ENCODE data around the gene TNFSF11.

DNA sequence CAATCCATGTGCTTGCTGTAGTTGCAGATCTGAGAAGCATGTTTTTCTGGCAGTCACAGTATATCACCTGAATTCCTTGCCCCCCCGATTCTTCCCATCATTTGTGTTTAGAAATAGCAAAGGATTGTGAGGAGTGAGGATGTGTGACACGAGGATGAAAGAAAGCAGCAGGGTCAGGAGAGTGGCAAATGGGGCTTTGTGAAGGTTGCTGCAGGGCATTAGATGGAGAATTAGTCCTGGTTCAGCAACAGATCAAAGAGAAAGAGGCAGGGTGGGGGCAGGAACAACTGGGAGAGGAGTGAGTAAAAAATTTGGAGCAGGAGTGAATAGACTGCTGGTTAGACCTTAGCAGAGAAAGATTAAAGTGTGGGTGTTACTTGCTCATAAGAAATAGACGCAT lies 47.7 kb upstream of the TNFSF11 start:
- TF ChIP-seq EZH2 (IDR thresholded peaks at IDR 0.05; ENCODE audit: borderline replicate concordance, insufficient read depth, low read depth, low read length, poor library complexity, severe bottlenecking): no peak
- TF ChIP-seq, protein P1, sequence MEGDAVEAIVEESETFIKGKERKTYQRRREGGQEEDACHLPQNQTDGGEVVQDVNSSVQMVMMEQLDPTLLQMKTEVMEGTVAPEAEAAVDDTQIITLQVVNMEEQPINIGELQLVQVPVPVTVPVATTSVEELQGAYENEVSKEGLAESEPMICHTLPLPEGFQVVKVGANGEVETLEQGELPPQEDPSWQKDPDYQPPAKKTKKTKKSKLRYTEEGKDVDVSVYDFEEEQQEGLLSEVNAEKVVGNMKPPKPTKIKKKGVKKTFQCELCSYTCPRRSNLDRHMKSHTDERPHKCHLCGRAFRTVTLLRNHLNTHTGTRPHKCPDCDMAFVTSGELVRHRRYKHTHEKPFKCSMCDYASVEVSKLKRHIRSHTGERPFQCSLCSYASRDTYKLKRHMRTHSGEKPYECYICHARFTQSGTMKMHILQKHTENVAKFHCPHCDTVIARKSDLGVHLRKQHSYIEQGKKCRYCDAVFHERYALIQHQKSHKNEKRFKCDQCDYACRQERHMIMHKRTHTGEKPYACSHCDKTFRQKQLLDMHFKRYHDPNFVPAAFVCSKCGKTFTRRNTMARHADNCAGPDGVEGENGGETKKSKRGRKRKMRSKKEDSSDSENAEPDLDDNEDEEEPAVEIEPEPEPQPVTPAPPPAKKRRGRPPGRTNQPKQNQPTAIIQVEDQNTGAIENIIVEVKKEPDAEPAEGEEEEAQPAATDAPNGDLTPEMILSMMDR (IDR thresholded peaks at IDR 0.05): no peak
